Esophagus muscularis mucosa (tissue), 4 donors: Measurements from ENCODE around the gene ZKSCAN2. TPM values are rescaled to one million over a fixed set of nuclear protein-coding genes. Genes with fewer than 3 reads are reported as not detected.

Source experiments
- DNase-seq: peaks from one replicate; pipeline ENCODE4 v3.0.0-alpha.2; 2017; ENCODE audit errors: extremely low spot score
- H3K27ac ChIP-seq, 4 donors: fragments of 200-600 bp; sonication (generic); replicated peaks in 1 of 4; 1 replicate in 3 of 4; 2 replicates in 1 of 4; pipeline ENCODE4 v1.5.1; 2016 to 2019; ENCODE audit warnings: mild to moderate bottlenecking in 1 of 4
- H3K27me3 ChIP-seq, 4 donors: fragments of 200-600 bp; sonication (generic); one replicate each; pipeline versions ENCODE4 v1.5.1 to v1.6.0; 2016 to 2019
- H3K36me3 ChIP-seq, 4 donors: fragments of 200-600 bp; sonication (generic); one replicate each; pipeline ENCODE4 v1.5.1; 2016 to 2019
- H3K4me1 ChIP-seq, 4 donors: fragments of 200-600 bp; sonication (generic); one replicate each; pipeline ENCODE4 v1.5.1; 2016 to 2019
- H3K4me3 ChIP-seq, 4 donors: fragments of 200-600 bp; sonication (generic); 1 replicate in 2 of 4; 2 replicates in 2 of 4; pipeline ENCODE4 v1.5.1; 2016 to 2019; ENCODE audit warnings: mild to moderate bottlenecking in 4 of 4, moderate library complexity in 1 of 4
- H3K9me3 ChIP-seq, 4 donors: fragments of 200-600 bp; sonication (generic); 1 replicate in 3 of 4; 2 replicates in 1 of 4; pipeline ENCODE4 v1.5.1; 2016 to 2019
- EP300 ChIP-seq: sonication (generic); formaldehyde crosslinking; IDR thresholded peaks from one replicate; pipeline ENCODE4 v1.6.1; 2017; ENCODE audit warnings: antibody characterized with exemption
- POLR2A ChIP-seq: fragments of 450-650 bp; IDR thresholded peaks from one replicate; pipeline ENCODE4 v1.6.1; 2017; ENCODE audit warnings: antibody characterized with exemption, moderate library complexity, mild to moderate bottlenecking, low read depth
- POLR2AphosphoS5 ChIP-seq, 2 donors: sonication (generic); formaldehyde crosslinking; IDR thresholded peaks; one replicate each; pipeline ENCODE4 v1.6.1; 2017; ENCODE audit warnings: antibody characterized with exemption in 2 of 2
- whole genome bisulfite sequencing: methylation state at CpG from one replicate; pipeline ENCODE4 v1.1.5; 2018; 5-methylcytosine and 5-hydroxymethylcytosine counted together
- intact Hi-C: fragments of 100-400 bp; cut with DNase I; formaldehyde crosslinking; loops from one replicate; pipeline ENCODE4 v1.15.1; 2023
- total RNA-seq, 4 donors: library from RNA; depleted of rRNA; stranded (reverse); fragments of >200 nt; gene quantifications; one replicate each; pipeline versions ENCODE4 v1.1.0 to v1.2.1, GENCODE V29; 2016
- TF ChIP-seq, protein P1 (sequence below), 3 experiments: fragments of 200-600 bp in 2 of 3; fragments of 450-650 bp in 1 of 3; sonication (generic) in 2 of 3; IDR thresholded peaks; one replicate each; pipeline ENCODE4 v1.5.1; 2017 to 2019; ENCODE audit warnings: antibody characterized with exemption in 3 of 3, mild to moderate bottlenecking in 2 of 3, moderate library complexity in 1 of 3

Gene ZKSCAN2
- total RNA-seq, 4 donors from 2014 or later: 3.7 to 5.3 (median 4.5) TPM

DNA sequence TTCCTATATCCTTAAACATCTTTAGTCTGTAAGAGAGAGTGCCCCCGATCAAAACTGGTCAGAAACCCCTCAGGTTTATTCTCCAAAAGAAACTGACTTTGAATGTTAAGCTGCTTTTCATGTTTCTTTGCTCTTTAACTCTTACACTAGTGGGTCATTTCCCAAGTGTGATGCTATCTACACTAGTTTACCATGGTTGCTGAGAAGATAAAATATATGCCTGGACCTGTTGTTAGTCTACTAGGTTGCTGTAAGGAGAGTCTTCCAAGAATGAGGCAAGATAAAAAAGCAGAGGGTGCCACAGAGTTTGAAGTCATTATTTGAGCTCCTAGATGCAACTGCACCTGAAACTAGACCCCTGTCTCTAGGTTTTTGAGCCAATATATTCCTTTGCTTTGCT is 12.2 kb upstream of the ZKSCAN2 start:
- no peaks in the 10 kb centered on the region for H3K9me3 ChIP-seq
- DNase-seq: no peak
- no peaks in the 10 kb centered on the region for H3K27me3 ChIP-seq
- TF ChIP-seq, protein P1, sequence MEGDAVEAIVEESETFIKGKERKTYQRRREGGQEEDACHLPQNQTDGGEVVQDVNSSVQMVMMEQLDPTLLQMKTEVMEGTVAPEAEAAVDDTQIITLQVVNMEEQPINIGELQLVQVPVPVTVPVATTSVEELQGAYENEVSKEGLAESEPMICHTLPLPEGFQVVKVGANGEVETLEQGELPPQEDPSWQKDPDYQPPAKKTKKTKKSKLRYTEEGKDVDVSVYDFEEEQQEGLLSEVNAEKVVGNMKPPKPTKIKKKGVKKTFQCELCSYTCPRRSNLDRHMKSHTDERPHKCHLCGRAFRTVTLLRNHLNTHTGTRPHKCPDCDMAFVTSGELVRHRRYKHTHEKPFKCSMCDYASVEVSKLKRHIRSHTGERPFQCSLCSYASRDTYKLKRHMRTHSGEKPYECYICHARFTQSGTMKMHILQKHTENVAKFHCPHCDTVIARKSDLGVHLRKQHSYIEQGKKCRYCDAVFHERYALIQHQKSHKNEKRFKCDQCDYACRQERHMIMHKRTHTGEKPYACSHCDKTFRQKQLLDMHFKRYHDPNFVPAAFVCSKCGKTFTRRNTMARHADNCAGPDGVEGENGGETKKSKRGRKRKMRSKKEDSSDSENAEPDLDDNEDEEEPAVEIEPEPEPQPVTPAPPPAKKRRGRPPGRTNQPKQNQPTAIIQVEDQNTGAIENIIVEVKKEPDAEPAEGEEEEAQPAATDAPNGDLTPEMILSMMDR (IDR thresholded peaks at IDR 0.05): no peak
- no peak for TF ChIP-seq POLR2AphosphoS5 (IDR thresholded peaks at IDR 0.05)
- TF ChIP-seq POLR2A: no peak
- intact Hi-C loops: no loop called here
- no peaks in the 10 kb centered on the region for H3K4me1 ChIP-seq
- no peak overlapping the region for H3K4me3 ChIP-seq
- 100% methylated on average over 1 of the region's 1 CpG for WGBS
- no peak overlapping the region for H3K27ac ChIP-seq
- H3K36me3 ChIP-seq: no peaks in the 10 kb centered on the region

DNA sequence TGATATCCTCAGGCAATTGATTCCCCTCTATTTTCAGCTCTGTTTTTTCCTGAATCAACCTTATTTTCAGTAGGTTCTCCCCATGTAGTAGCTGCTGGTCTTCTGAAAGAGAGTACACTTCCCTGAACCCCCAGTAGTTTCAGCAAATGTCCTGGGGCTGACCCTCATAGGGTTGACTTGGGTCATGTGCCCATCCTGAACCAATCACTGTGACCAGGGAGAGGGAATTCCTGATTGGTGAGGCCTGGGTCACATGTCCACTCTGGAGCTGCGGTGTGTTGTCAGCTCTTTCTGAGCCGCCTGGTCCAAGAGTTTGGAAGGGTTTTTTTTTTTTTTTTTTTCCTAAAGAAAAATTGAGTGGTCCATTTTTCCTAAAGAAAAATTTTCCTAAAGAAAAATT is 8.3 kb upstream of the ZKSCAN2 start:
- intact Hi-C loops: no loop called here
- Histone ChIP-seq H3K4me3 (no peak overlapping the region), H3K36me3 (peaks cover 0 to 14% (median 0%) of the 10 kb centered on the region in 4 donors), H3K4me1 (no peaks in the 10 kb centered on the region), H3K27ac (no peak overlapping the region), H3K27me3 (no peaks in the 10 kb centered on the region), H3K9me3 (no peaks in the 10 kb centered on the region)
- 100% methylated on average over 2 of the region's 2 CpGs for WGBS
- DNase-seq: no peak
- TF ChIP-seq, protein P1 (IDR thresholded peaks at IDR 0.05): no peak
- no peak for TF ChIP-seq POLR2A
- TF ChIP-seq POLR2AphosphoS5 (IDR thresholded peaks at IDR 0.05): no peak
- TF ChIP-seq EP300: no peak

DNA sequence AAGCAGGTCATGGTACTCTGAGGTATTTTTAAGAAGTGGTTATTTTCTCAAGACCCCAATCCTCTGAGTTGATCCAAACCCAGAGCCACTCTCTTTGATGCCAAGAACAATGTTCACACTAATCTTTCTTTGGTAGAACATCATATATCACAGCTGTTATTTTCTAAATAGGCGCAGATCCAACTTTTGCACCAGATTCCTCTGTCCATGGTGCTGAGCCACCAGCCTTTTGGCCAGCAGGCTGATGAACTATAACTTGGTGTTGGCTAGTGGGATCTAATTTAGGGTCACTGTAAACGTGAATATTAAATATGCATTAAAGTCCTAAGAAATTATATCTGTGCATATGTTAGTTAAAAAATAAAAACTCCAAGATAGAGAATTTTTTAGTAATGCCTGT is 7.0 kb upstream of the ZKSCAN2 start:
- Histone ChIP-seq H3K4me1 (peaks cover under 1 to 7% (median 2%) of the 10 kb centered on the region in 4 donors), H3K9me3 (no peaks in the 10 kb centered on the region), H3K27ac (no peak overlapping the region), H3K27me3 (no peaks in the 10 kb centered on the region), H3K4me3 (no peak overlapping the region), H3K36me3 (peaks cover 0 to 14% (median 0%) of the 10 kb centered on the region in 4 donors)
- no peak for DNase-seq
- no peak for TF ChIP-seq POLR2AphosphoS5 (IDR thresholded peaks at IDR 0.05)
- TF ChIP-seq, protein P1 (IDR thresholded peaks at IDR 0.05): no peak
- TF ChIP-seq POLR2A: no peak
- no peak for TF ChIP-seq EP300
- intact Hi-C loops: no loop called here
- WGBS: 73% methylated on average over 2 of the region's 2 CpGs

DNA sequence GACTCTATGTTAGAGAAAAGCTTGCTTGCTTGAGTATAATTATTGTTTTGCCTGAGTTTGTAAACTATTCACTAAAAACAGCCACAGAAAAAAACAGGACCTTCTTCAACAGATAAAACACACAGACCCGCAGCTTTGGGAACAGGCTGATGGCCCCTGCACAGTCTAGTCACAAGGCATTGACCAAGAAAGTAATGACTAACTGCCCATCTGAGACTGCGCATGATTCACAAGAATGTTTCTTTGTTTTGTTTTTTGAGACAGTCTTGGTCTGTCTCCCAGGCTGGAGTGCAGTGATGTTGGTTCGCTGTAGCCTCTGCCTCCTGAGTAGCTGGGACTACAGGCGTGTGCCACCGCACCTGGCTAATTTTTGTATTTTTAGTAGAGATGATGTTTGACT is 2.8 kb upstream of the ZKSCAN2 start:
- peaks cover 0 to 14% (median 0%) of the 10 kb centered on the region in 4 donors for H3K36me3 ChIP-seq
- no peak overlapping the region for H3K4me3 ChIP-seq
- peaks cover 32 to 37% (median 32%) of the 10 kb centered on the region in 4 donors for H3K4me1 ChIP-seq
- no peak for DNase-seq
- no peak overlapping the region for H3K27ac ChIP-seq
- WGBS: 85% methylated on average over 5 of the region's 5 CpGs
- no peak for TF ChIP-seq POLR2AphosphoS5 (IDR thresholded peaks at IDR 0.05)
- H3K27me3 ChIP-seq: no peaks in the 10 kb centered on the region
- no peaks in the 10 kb centered on the region for H3K9me3 ChIP-seq
- intact Hi-C loops: no loop called here

DNA sequence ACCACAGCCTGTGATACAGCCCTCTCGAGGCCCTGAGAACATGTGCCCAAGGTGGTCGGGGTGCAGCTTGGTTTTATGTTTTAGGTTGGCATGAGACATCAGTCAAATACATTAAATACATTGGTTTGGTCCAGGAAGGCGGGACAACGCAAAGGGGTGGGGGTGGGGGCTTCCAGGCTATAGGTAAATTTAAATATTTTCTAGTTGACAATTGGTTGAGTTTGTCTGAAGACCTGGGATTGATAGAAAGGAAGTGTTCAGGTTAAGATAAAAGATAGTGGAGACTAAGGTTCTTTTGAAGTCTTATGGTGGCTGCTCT is 1.2 kb upstream of the ZKSCAN2 start:
- intact Hi-C loops: loop anchor here (5.0 to 10.0 kb wide), 2 partner anchors 144 to 192 kb away; partner anchors contain the start of gene LCMT1
- H3K4me3 ChIP-seq: peak overlapping the region; percentile 73 to 98 (median 82)
- peaks cover 33 to 42% (median 38%) of the 10 kb centered on the region in 4 donors for H3K4me1 ChIP-seq
- no peaks in the 10 kb centered on the region for H3K9me3 ChIP-seq
- no peak for DNase-seq
- H3K27ac ChIP-seq: peak overlapping the region; percentile 94 to 99 (median 98)
- peaks cover 4 to 26% (median 12%) of the 10 kb centered on the region in 4 donors for H3K36me3 ChIP-seq
- no peaks in the 10 kb centered on the region for H3K27me3 ChIP-seq
- WGBS: 24% methylated on average over 4 of the region's 4 CpGs
- no peak for TF ChIP-seq EP300
- TF ChIP-seq, protein P1 (IDR thresholded peaks at IDR 0.05): no peak
- no peak for TF ChIP-seq POLR2A
- no peak for TF ChIP-seq POLR2AphosphoS5 (IDR thresholded peaks at IDR 0.05)
